Endothelial cell of umbilical vein (primary cell): ENCODE data around the gene CNTN1. TPM values are rescaled to one million over a fixed set of nuclear protein-coding genes. Genes with fewer than 3 reads are reported as not detected.

Experiments used
- BruUV-seq: library from RNA; stranded (reverse); fragments of 400-500 nt; replicated peaks from 2 replicates; lab custom pipeline; 2021; lab: Mats Ljungman, UMichigan
- CTCF ChIA-PET: fragments of 300-600, 350-600 bp; sonication (Branson Sonifier 250); formaldehyde crosslinking; loops from one replicate; lab custom pipeline; 2021; ENCODE audit warnings: antibody characterized with exemption, inconsistent platforms; lab: Charles Lee
- POLR2A ChIA-PET: fragments of 300-600, 350-600 bp; sonication (Branson Sonifier 250); formaldehyde crosslinking; loops from one replicate; lab custom pipeline; 2021; ENCODE audit warnings: antibody characterized with exemption, inconsistent platforms; lab: Charles Lee
- DNase-seq: peaks from one replicate; pipeline ENCODE4 v3.0.0-alpha.2; 2011; ENCODE audit warnings: low read depth, low spot score
- FAIRE-seq: peaks from 2 replicates; lab custom pipeline; 2011; peaks lifted over from hg19 to GRCh38; lab: Jason Lieb, UNC
- H2AFZ ChIP-seq: 2 replicates; pipeline ENCODE4 v1.6.0; 2012; ENCODE audit warnings: low read depth, low read length, control low read depth, inconsistent platforms
- H3K27ac ChIP-seq: 2 replicates; pipeline ENCODE4 v1.5.1; 2011; ENCODE audit warnings: low read depth, mild to moderate bottlenecking, control low read depth, low read length, moderate library complexity; ENCODE audit not compliant: insufficient read depth
- H3K27me3 ChIP-seq, 2 experiments: 2 replicates each; pipeline versions ENCODE4 v1.6.0 to v1.6.1; 2011; ENCODE audit warnings: low read length in 2 of 2, mixed read lengths in 1 of 2; ENCODE audit not compliant: control insufficient read depth in 2 of 2, insufficient read depth in 2 of 2
- H3K36me3 ChIP-seq, 2 experiments: 2 replicates in 1 of 2; 3 replicates in 1 of 2; pipeline ENCODE4 v1.5.1; 2011; ENCODE audit warnings: low read length in 2 of 2, mild to moderate bottlenecking in 1 of 2, moderate library complexity in 1 of 2; ENCODE audit not compliant: control insufficient read depth in 2 of 2, insufficient read depth in 2 of 2; ENCODE audit errors: extremely low read depth in 1 of 2
- H3K4me1 ChIP-seq: 3 replicates; pipeline ENCODE4 v1.5.1; 2011; ENCODE audit warnings: mild to moderate bottlenecking, low read length; ENCODE audit not compliant: control insufficient read depth, insufficient read depth; ENCODE audit errors: extremely low read depth
- H3K4me2 ChIP-seq: 2 replicates; pipeline ENCODE4 v1.6.1; 2011; ENCODE audit warnings: low read length, control low read depth, mixed read lengths; ENCODE audit not compliant: insufficient read depth
- H3K4me3 ChIP-seq, 3 experiments: fragments of 200-600 bp in 1 of 3; sonication (generic), shearing (Covaris generic) in 1 of 3; replicated peaks in 1 of 3; 2 replicates each; pipeline ENCODE4 v1.5.1; 2011 to 2016; ENCODE audit warnings: control low read depth in 3 of 3, low read length in 3 of 3, mild to moderate bottlenecking in 2 of 3, inconsistent platforms in 1 of 3, low read depth in 1 of 3, moderate library complexity in 1 of 3; ENCODE audit not compliant: insufficient read depth in 1 of 3
- H3K79me2 ChIP-seq: 2 replicates; pipeline ENCODE4 v1.6.0; 2012; ENCODE audit warnings: low read length, inconsistent platforms; ENCODE audit not compliant: control insufficient read depth, insufficient read depth
- H3K9ac ChIP-seq: replicated peaks from 2 replicates; pipeline ENCODE3; 2011; ENCODE audit warnings: low read length, control low read depth; ENCODE audit not compliant: insufficient read depth; ENCODE audit errors: extremely low read depth
- H3K9me1 ChIP-seq: replicated peaks from 3 replicates; pipeline ENCODE4 v1.6.0; 2011; ENCODE audit warnings: mild to moderate bottlenecking, low read length; ENCODE audit not compliant: control insufficient read depth, insufficient read depth; ENCODE audit errors: extremely low read depth
- H3K9me3 ChIP-seq: replicated peaks from 2 replicates; pipeline ENCODE4 v1.5.1; 2012; ENCODE audit warnings: low read length, inconsistent platforms; ENCODE audit not compliant: control insufficient read depth, insufficient read depth
- H4K20me1 ChIP-seq: replicated peaks from 2 replicates; pipeline ENCODE3; 2011; ENCODE audit warnings: mild to moderate bottlenecking, low read length; ENCODE audit not compliant: control insufficient read depth, insufficient read depth; ENCODE audit errors: extremely low read depth
- EZH2 ChIP-seq: IDR thresholded peaks from 2 replicates; pipeline ENCODE4 v1.6.1; 2012; ENCODE audit warnings: borderline replicate concordance, low read depth, mild to moderate bottlenecking, moderate library complexity, low read length, inconsistent platforms; ENCODE audit not compliant: severe bottlenecking
- FOS ChIP-seq: IDR thresholded peaks from 2 replicates; pipeline ENCODE4 v1.6.1; 2011; ENCODE audit warnings: mild to moderate bottlenecking, low read length, moderate library complexity, borderline replicate concordance; ENCODE audit not compliant: insufficient read depth
- GATA2 ChIP-seq: IDR thresholded peaks from 2 replicates; pipeline ENCODE4 v1.7.0; 2011; ENCODE audit warnings: low read depth, mild to moderate bottlenecking, moderate library complexity, mixed read lengths, low read length; ENCODE audit not compliant: insufficient read length, insufficient read depth
- JUN ChIP-seq: IDR thresholded peaks from 2 replicates; pipeline ENCODE4 v1.6.1; 2011; ENCODE audit warnings: borderline replicate concordance, low read depth; ENCODE audit not compliant: insufficient read length, insufficient read depth
- MYC ChIP-seq: IDR thresholded peaks from one replicate; pipeline ENCODE4 v1.6.1; 2011; ENCODE audit warnings: mild to moderate bottlenecking, low read depth, low read length
- POLR2A ChIP-seq: IDR thresholded peaks from 2 replicates; pipeline ENCODE4 v1.6.1; 2012; ENCODE audit warnings: low read depth, mild to moderate bottlenecking, control low read depth, low read length
- POLR2AphosphoS5 ChIP-seq: IDR thresholded peaks from 2 replicates; pipeline ENCODE4 v1.6.1; 2012; ENCODE audit warnings: low read depth, mild to moderate bottlenecking, control low read depth, low read length, moderate library complexity; ENCODE audit not compliant: insufficient read depth
- dilution Hi-C: fragments of 300-500 bp; cut with MboI; formaldehyde crosslinking; loops from one replicate; pipeline ENCODE4 v1.15.0; 2019; ENCODE audit warnings: low sequenced_read_pairs; ENCODE audit not compliant: extremely low pct_ligation_motif_present
- intact Hi-C: fragments of 100-400 bp; cut with micrococcal nuclease; formaldehyde crosslinking; loops from one replicate; pipeline ENCODE4 v1.10.0; 2022
- polyA plus RNA-seq, 4 experiments: library from polyadenylated mRNA; depleted of rRNA in 3 of 4; stranded (reverse) in 3 of 4; unstranded in 1 of 4; fragments of >200 nt; gene quantifications; 2 replicates each; pipeline versions ENCODE4 v1.2.1 to v1.2.3, GENCODE V29; 2011 to 2012; ENCODE audit warnings: missing spikeins in 1 of 4
- total RNA-seq: library from RNA; stranded (reverse); gene quantifications from 2 replicates; pipeline ENCODE4 v1.2.3, GENCODE V29; 2021
- TF ChIP-seq, protein P1 (sequence below): IDR thresholded peaks from 2 replicates; pipeline ENCODE4 v1.6.1; 2011; ENCODE audit not compliant: insufficient read depth, insufficient read length
- TF ChIP-seq, protein P2 (sequence below), 2 donors: IDR thresholded peaks; 1 replicate in 1 of 2; 2 replicates in 1 of 2; pipeline ENCODE4 v1.5.1; 2011; ENCODE audit warnings: low read length in 2 of 2, mild to moderate bottlenecking in 2 of 2, moderate library complexity in 2 of 2, control low read depth in 1 of 2, inconsistent platforms in 1 of 2, low read depth in 1 of 2; ENCODE audit not compliant: insufficient read depth in 1 of 2; ENCODE audit errors: extremely low read depth in 1 of 2

Gene CNTN1
- total and polyA plus RNA-seq, 2 donors (not counting 3 experiments of a cell fraction or from before 2014, with no cell fraction given) = 0.07 TPM; not detected in 1

DNA sequence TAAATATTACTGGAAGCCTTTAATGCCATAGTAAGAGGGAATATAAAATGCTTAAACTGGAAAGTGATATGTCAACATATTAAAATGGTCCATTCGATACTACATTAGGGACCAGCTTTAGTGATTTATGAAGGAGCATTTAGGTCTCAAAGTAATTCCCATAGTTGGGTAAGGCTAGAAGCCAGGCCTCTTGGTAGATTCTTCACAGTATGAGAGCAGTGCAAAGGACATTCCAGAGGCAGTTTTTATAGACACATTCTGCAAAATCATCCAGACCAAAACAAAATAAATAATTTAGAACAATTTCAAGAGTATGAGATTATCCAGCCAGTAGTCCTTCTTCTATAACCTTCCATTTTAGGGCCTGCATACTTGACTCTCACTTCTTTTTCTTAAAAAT lies 353.3 kb downstream of the CNTN1 start:
- intact Hi-C loops = no loop called here
- DNase-seq = no peak
- Histone ChIP-seq H3K36me3 (no peaks in the 10 kb centered on the region), H3K4me2 (no peak overlapping the region), H3K4me1 (no peaks in the 10 kb centered on the region), H3K4me3 (no peak overlapping the region), H3K27ac (no peak overlapping the region), H3K79me2 (no peaks in the 10 kb centered on the region), H3K9me1 (no peaks in the 10 kb centered on the region), H2AFZ (no peak overlapping the region), H3K9ac (no peak overlapping the region), H4K20me1 (no peaks in the 10 kb centered on the region), H3K9me3 (no peaks in the 10 kb centered on the region), H3K27me3 (no peaks in the 10 kb centered on the region)
- FAIRE-seq = no peak
- BruUV-seq = no TSS peak
- TF ChIP-seq FOS = no peak
- no peak for TF ChIP-seq GATA2
- TF ChIP-seq POLR2AphosphoS5 = no peak
- TF ChIP-seq EZH2 = no peak
- TF ChIP-seq, protein P1, sequence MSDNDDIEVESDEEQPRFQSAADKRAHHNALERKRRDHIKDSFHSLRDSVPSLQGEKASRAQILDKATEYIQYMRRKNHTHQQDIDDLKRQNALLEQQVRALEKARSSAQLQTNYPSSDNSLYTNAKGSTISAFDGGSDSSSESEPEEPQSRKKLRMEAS = no peak
- TF ChIP-seq JUN = no peak
- TF ChIP-seq, protein P2, sequence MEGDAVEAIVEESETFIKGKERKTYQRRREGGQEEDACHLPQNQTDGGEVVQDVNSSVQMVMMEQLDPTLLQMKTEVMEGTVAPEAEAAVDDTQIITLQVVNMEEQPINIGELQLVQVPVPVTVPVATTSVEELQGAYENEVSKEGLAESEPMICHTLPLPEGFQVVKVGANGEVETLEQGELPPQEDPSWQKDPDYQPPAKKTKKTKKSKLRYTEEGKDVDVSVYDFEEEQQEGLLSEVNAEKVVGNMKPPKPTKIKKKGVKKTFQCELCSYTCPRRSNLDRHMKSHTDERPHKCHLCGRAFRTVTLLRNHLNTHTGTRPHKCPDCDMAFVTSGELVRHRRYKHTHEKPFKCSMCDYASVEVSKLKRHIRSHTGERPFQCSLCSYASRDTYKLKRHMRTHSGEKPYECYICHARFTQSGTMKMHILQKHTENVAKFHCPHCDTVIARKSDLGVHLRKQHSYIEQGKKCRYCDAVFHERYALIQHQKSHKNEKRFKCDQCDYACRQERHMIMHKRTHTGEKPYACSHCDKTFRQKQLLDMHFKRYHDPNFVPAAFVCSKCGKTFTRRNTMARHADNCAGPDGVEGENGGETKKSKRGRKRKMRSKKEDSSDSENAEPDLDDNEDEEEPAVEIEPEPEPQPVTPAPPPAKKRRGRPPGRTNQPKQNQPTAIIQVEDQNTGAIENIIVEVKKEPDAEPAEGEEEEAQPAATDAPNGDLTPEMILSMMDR (IDR thresholded peaks at IDR 0.05; ENCODE audit: extremely low read depth in 1 of 2, insufficient read depth in 1 of 2, low read depth in 1 of 2, low read length in 2 of 2) = no peak
- TF ChIP-seq MYC = no peak
- no peak for TF ChIP-seq POLR2A
- CTCF ChIA-PET = no interaction called here
- POLR2A ChIA-PET = no interaction called here
- dilution Hi-C loops = no loop called here
